Smooth muscle cell (in vitro differentiated cells): Measurements from ENCODE around the gene MCEMP1. TPM values are rescaled to one million over a fixed set of nuclear protein-coding genes. Genes with fewer than 3 reads are reported as not detected.
A peak's percentile ranks its signal among the peaks of the same experiment; 100 is the strongest.

Source experiments
- DNase-seq: peaks from one replicate; lab custom pipeline; 2025; ENCODE audit not compliant: unreplicated experiment; lab: John Stamatoyannopoulos, UW
- H2AFZ ChIP-seq: fragments of 200-600 bp; sonication (generic); 2 replicates; pipeline ENCODE4 v1.6.0; 2016; ENCODE audit warnings: antibody characterized with exemption, low read depth, mild to moderate bottlenecking
- H3F3A ChIP-seq: fragments of 200-600 bp; sonication (generic); 2 replicates; pipeline ENCODE4 v1.6.0; 2017; ENCODE audit warnings: antibody characterized with exemption, low read depth
- H3K27ac ChIP-seq: fragments of 200-600 bp; sonication (generic); 2 replicates; pipeline ENCODE4 v1.5.1; 2016; ENCODE audit warnings: low read depth, mild to moderate bottlenecking
- H3K27me3 ChIP-seq: fragments of 200-600 bp; sonication (generic); 2 replicates; pipeline ENCODE4 v1.6.1; 2016; ENCODE audit warnings: low read depth, mild to moderate bottlenecking
- H3K36me3 ChIP-seq: fragments of 200-600 bp; sonication (generic); 2 replicates; pipeline ENCODE4 v1.5.1; 2016; ENCODE audit warnings: low read depth
- H3K4me1 ChIP-seq: fragments of 200-600 bp; sonication (generic); 2 replicates; pipeline ENCODE4 v1.5.1; 2016; ENCODE audit warnings: low read depth
- H3K4me2 ChIP-seq: fragments of 200-600 bp; sonication (generic); 2 replicates; pipeline ENCODE4 v1.6.0; 2016; ENCODE audit warnings: mild to moderate bottlenecking
- H3K4me3 ChIP-seq: fragments of 200-600 bp; sonication (generic); 2 replicates; pipeline ENCODE4 v1.5.1; 2016; ENCODE audit warnings: mild to moderate bottlenecking
- H3K79me2 ChIP-seq: fragments of 200-600 bp; sonication (generic); 2 replicates; pipeline ENCODE4 v1.6.0; 2016; ENCODE audit warnings: low read depth, mild to moderate bottlenecking
- H3K9ac ChIP-seq: fragments of 200-600 bp; sonication (generic); 2 replicates; pipeline ENCODE4 v1.6.0; 2016; ENCODE audit warnings: low read depth
- H3K9me3 ChIP-seq: fragments of 200-600 bp; sonication (generic); replicated peaks from 2 replicates; pipeline ENCODE4 v1.5.1; 2016; ENCODE audit warnings: low read depth
- H4K20me1 ChIP-seq: fragments of 200-600 bp; sonication (generic); 2 replicates; pipeline ENCODE4 v1.6.0; 2016; ENCODE audit warnings: low read depth
- CTCF ChIP-seq: fragments of 200-600 bp; sonication (generic); IDR thresholded peaks from 2 replicates; pipeline ENCODE4 v1.5.1; 2017; ENCODE audit warnings: borderline replicate concordance, mild to moderate bottlenecking, antibody characterized with exemption; ENCODE audit not compliant: insufficient read depth, poor library complexity, severe bottlenecking
- WGBS: methylation state at CpG from one replicate; pipeline ENCODE4 v1.1.7; 2016; ENCODE audit warnings: low lambda C conversion rate; 5-methylcytosine and 5-hydroxymethylcytosine counted together
- polyA plus RNA-seq: library from polyadenylated mRNA; unstranded; fragments of >200 nt; fragmentation: Nextera tagmentation; extraction: Ambion mirVana; gene quantifications from 2 replicates; pipeline ENCODE4 v1.2.1, GENCODE V29; 2016
- total RNA-seq: library from RNA; depleted of rRNA; stranded (reverse); fragments of >200 nt; gene quantifications from 2 replicates; pipeline ENCODE4 v1.2.3, GENCODE V29; 2014

The MCEMP1 gene
- total and polyA plus RNA-seq, 2 experiments from 2014 or later = not detected

GRCh38 chr19:7668842-7669241 lies 8.0 kb upstream of the MCEMP1 start, which contains the start of gene RETN:
RETN (plus strand) TSS chr19:7669049; CDS start chr19:7669327, 278 bp downstream.
- no peaks in the 10 kb centered on the region for H3K36me3 ChIP-seq
- WGBS = 84% methylated on average over 9 of the region's 9 CpGs
- no peaks in the 10 kb centered on the region for H4K20me1 ChIP-seq
- H3K9ac ChIP-seq = no peak within 1 kb of the TSS
- peaks cover 45% of the 10 kb centered on the region for H3K27me3 ChIP-seq
- DNase-seq = no peak
- H3K79me2 ChIP-seq = no peaks in the 10 kb centered on the region
- H3K4me1 ChIP-seq = no peaks in the 10 kb centered on the region
- no peak within 1 kb of the TSS for H3K27ac ChIP-seq
- H3F3A ChIP-seq = no peaks in the 10 kb centered on the region
- no peak within 1 kb of the TSS for H2AFZ ChIP-seq
- H3K9me3 ChIP-seq = no peaks in the 10 kb centered on the region
- no peak within 1 kb of the TSS for H3K4me3 ChIP-seq
- H3K4me2 ChIP-seq = no peak within 1 kb of the TSS
- TF ChIP-seq CTCF = no peak

- Histone ChIP-seq H3K79me2 (no peaks in the 10 kb centered on the region), H3F3A (no peaks in the 10 kb centered on the region), H2AFZ (no peak overlapping the region), H3K4me3 (no peak overlapping the region), H3K27ac (no peak overlapping the region), H4K20me1 (no peaks in the 10 kb centered on the region), H3K9me3 (no peaks in the 10 kb centered on the region), H3K4me1 (no peaks in the 10 kb centered on the region), H3K4me2 (no peak overlapping the region), H3K27me3 (peaks cover 45% of the 10 kb centered on the region), H3K36me3 (no peaks in the 10 kb centered on the region), H3K9ac (no peak overlapping the region)
- WGBS = 65% methylated on average over 4 of the region's 9 CpGs
- DNase-seq = no peak
- TF ChIP-seq CTCF = no peak
Observed at GRCh38 chr19:7669641-7670040, 7.2 kb upstream of the MCEMP1 start.

GRCh38 chr19:7670150-7670783 lies 6.6 kb upstream of the MCEMP1 start:
- TF ChIP-seq CTCF = no peak
- Histone ChIP-seq H3K27me3 (peaks cover 45% of the 10 kb centered on the region), H3F3A (no peaks in the 10 kb centered on the region), H3K27ac (no peak overlapping the region), H3K9ac (no peak overlapping the region), H3K36me3 (no peaks in the 10 kb centered on the region), H3K79me2 (no peaks in the 10 kb centered on the region), H4K20me1 (no peaks in the 10 kb centered on the region), H2AFZ (no peak overlapping the region), H3K4me2 (peak overlapping the region; percentile 76), H3K9me3 (no peaks in the 10 kb centered on the region), H3K4me1 (no peaks in the 10 kb centered on the region), H3K4me3 (peak overlapping the region; percentile 28)
- 10% methylated on average over 39 of the region's 43 CpGs for WGBS
- no peak for DNase-seq

GRCh38 chr19:7670790-7671189 lies 6.1 kb upstream of the MCEMP1 start:
- Histone ChIP-seq H3F3A (no peaks in the 10 kb centered on the region), H2AFZ (no peak overlapping the region), H3K27me3 (peaks cover 45% of the 10 kb centered on the region), H3K4me1 (no peaks in the 10 kb centered on the region), H3K9ac (no peak overlapping the region), H3K9me3 (no peaks in the 10 kb centered on the region), H3K4me3 (no peak overlapping the region), H3K27ac (no peak overlapping the region), H3K36me3 (no peaks in the 10 kb centered on the region), H3K4me2 (no peak overlapping the region), H3K79me2 (no peaks in the 10 kb centered on the region), H4K20me1 (no peaks in the 10 kb centered on the region)
- WGBS = 41% methylated on average over 9 of the region's 9 CpGs
- DNase-seq = no peak
- no peak for TF ChIP-seq CTCF
